Stimulated activated CD4-positive, alpha-beta T cell treated with anti-CD3 and anti-CD28 coated beads, Interleukin-4, amount 100 ng/mL, for 1 hour (primary cell): ENCODE results near the gene GAS7.

Source experiments
- DNase-seq: peaks from one replicate; pipeline ENCODE4 v3.0.0-alpha.2; 2020

GAS7 gene

GRCh38 chr17:9905902-9906301 is 292.5 kb downstream of the GAS7 start:
- no peak for DNase-seq

- DNase-seq, result no peak
Observed at GRCh38 chr17:9905078-9905415, 293.4 kb downstream of the GAS7 start, which contains the start of gene RCVRN. TSS of gene RCVRN (minus strand) at chr17:9905271. CDS start at chr17:9905180, 91 bp downstream.

- DNase-seq, result no peak
Observed at GRCh38 chr17:9904277-9905077, 293.9 kb downstream of the GAS7 start.

- DNase-seq, result no peak
Observed at GRCh38 chr17:9902120-9902519, 296.3 kb downstream of the GAS7 start.

- no peak for DNase-seq
Observed at GRCh38 chr17:9900784-9901183, 297.6 kb downstream of the GAS7 start.

- DNase-seq, result no peak
Observed at GRCh38 chr17:9900044-9900594, 298.3 kb downstream of the GAS7 start.

GRCh38 chr17:9899280-9900043 is 298.9 kb downstream of the GAS7 start:
- DNase-seq, result no peak

- DNase-seq, result no peak
Observed at GRCh38 chr17:9898812-9899211, 299.6 kb downstream of the GAS7 start.

- no peak for DNase-seq
Observed at GRCh38 chr17:9897372-9897968, 300.9 kb downstream of the GAS7 start.

GRCh38 chr17:9895923-9896322 is 302.5 kb downstream of the GAS7 start:
- DNase-seq, result no peak

GRCh38 chr17:9894231-9894630 is 304.2 kb downstream of the GAS7 start:
- DNase-seq, result no peak

- no peak for DNase-seq
Observed at GRCh38 chr17:9893411-9894012, 304.9 kb downstream of the GAS7 start.

- no peak for DNase-seq
Observed at GRCh38 chr17:9890124-9890523, 308.3 kb downstream of the GAS7 start.

GRCh38 chr17:9887508-9887907 is 310.9 kb downstream of the GAS7 start:
- DNase-seq, result no peak

- no peak for DNase-seq
Observed at GRCh38 chr17:9886141-9886930, 312.1 kb downstream of the GAS7 start.

GRCh38 chr17:9883451-9883850 is 315.0 kb downstream of the GAS7 start:
- no peak for DNase-seq

- DNase-seq, result no peak
Observed at GRCh38 chr17:9880582-9880999, 317.8 kb downstream of the GAS7 start.

- DNase-seq, result no peak
Observed at GRCh38 chr17:9878786-9879525, 319.4 kb downstream of the GAS7 start.

GRCh38 chr17:9878356-9878755 is 320.1 kb downstream of the GAS7 start:
- DNase-seq, result no peak

- DNase-seq, result no peak
Observed at GRCh38 chr17:9875441-9875840, 323.0 kb downstream of the GAS7 start.

GRCh38 chr17:9874722-9875121 is 323.7 kb downstream of the GAS7 start:
- no peak for DNase-seq

GRCh38 chr17:9872852-9873251 is 325.6 kb downstream of the GAS7 start:
- DNase-seq, result no peak
